ENCODE measurements around the gene IL1RAPL1. TPM values are rescaled to one million over a fixed set of nuclear protein-coding genes. Genes with fewer than 3 reads are reported as not detected.

Gene IL1RAPL1
- total and polyA plus RNA-seq, 9 of the 15 experiments (the other 6 are each of a cell fraction or from before 2014, with no cell fraction given): 0.04 to 0.07 (median 0.04) TPM; not detected in 6

- no peak overlapping the region for H3K27ac ChIP-seq (ENCODE audit: extremely low read depth, low read depth, low read length)
- no peak for FAIRE-seq
- no peak overlapping the region for H3K4me3 ChIP-seq
- H2AFZ ChIP-seq (ENCODE audit: low read depth, low read length): no peak overlapping the region
- WGBS (ENCODE audit: insufficient coverage, low coverage, missing lambda C conversion rate): 5% methylated on average over 4 of the region's 4 CpGs
- no peaks in the 10 kb centered on the region for H3K27me3 ChIP-seq (ENCODE audit: control insufficient read depth in 2 of 2, insufficient read depth in 2 of 2, low read length in 2 of 2)
- no TSS peak for BruUV-seq (replicated peaks)
- DNase-seq (ENCODE audit: extremely low read depth in 1 of 4, low spot score in 3 of 4): no peak
- ATAC-seq: no peak
- no peaks in the 10 kb centered on the region for H3K9me3 ChIP-seq (replicated peaks; ENCODE audit: control insufficient read depth, insufficient read depth, low read depth, low read length)
- H3K36me3 ChIP-seq (ENCODE audit: control insufficient read depth, insufficient read depth, low read length): no peaks in the 10 kb centered on the region
- no peaks in the 10 kb centered on the region for H3K9me1 ChIP-seq (ENCODE audit: control insufficient read depth, insufficient read depth, low read length)
- H4K20me1 ChIP-seq (replicated peaks; ENCODE audit: control insufficient read depth, insufficient read depth, low read length): no peaks in the 10 kb centered on the region
- no peak overlapping the region for H3K4me2 ChIP-seq (ENCODE audit: insufficient read depth, low read length)
- CTCF ChIA-PET (ENCODE audit: low intra/inter-chr PET ratio): no interaction called here
- intact Hi-C loops (cut with micrococcal nuclease) (no loop called here), in situ Hi-C loops (cut with MboI) (no loop called here)
- no peaks in the 10 kb centered on the region for H3K4me1 ChIP-seq (replicated peaks in 1 of 2; ENCODE audit: control insufficient read depth in 2 of 2, insufficient read depth in 2 of 2, low read length in 2 of 2)
- POLR2A ChIA-PET: no interaction called here
- no peaks in the 10 kb centered on the region for H3K79me2 ChIP-seq (ENCODE audit: control insufficient read depth, insufficient read depth, low read length)
- no peak overlapping the region for H3K9ac ChIP-seq (ENCODE audit: insufficient read depth in 1 of 2, low read depth in 2 of 2, low read length in 2 of 2)
- TF ChIP-seq ZNF384 (IDR thresholded peaks at IDR 0.05; ENCODE audit: low read depth, low read length): no peak
- no peak for TF ChIP-seq XRCC3 (IDR thresholded peaks at IDR 0.05)
- no peak for TF ChIP-seq ZBTB34 (CRISPR knock-in tag; IDR thresholded peaks at IDR 0.05)
- TF ChIP-seq TBP (optimal IDR thresholded peaks at IDR 0.05; ENCODE audit: low read depth, low read length): no peak
- no peak for TF ChIP-seq RBM25 (IDR thresholded peaks at IDR 0.05; ENCODE audit: low read depth, low read length, severe bottlenecking)
- TF ChIP-seq WHSC1 (IDR thresholded peaks at IDR 0.05; ENCODE audit: low read length): no peak
- TF ChIP-seq NFXL1 (CRISPR knock-in tag; IDR thresholded peaks at IDR 0.05): no peak
- TF ChIP-seq DPF2 (IDR thresholded peaks at IDR 0.05): no peak
- TF ChIP-seq TEAD1 (CRISPR knock-in tag; IDR thresholded peaks at IDR 0.05): no peak
- no peak for TF ChIP-seq SIRT6 (IDR thresholded peaks at IDR 0.05; ENCODE audit: low read depth, low read length)
- no peak for TF ChIP-seq ZNF318 (IDR thresholded peaks at IDR 0.05; ENCODE audit: borderline replicate concordance in 1 of 2, low read depth in 1 of 2)
- no peak for TF ChIP-seq E2F1 (CRISPR knock-in tag; IDR thresholded peaks at IDR 0.05)
- no peak for TF ChIP-seq BACH1 (tag; IDR thresholded peaks at IDR 0.05)
- TF ChIP-seq PYGO2 (tag; IDR thresholded peaks at IDR 0.05): no peak
Measured at GRCh38 chrX:29547877-29548276, 960.6 kb downstream of the IL1RAPL1 start.

Measured in K562 (cell line).